Caco-2 (cell line): Measurements from ENCODE around the gene MRPS25. TPM values are rescaled to one million over a fixed set of nuclear protein-coding genes. Genes with fewer than 3 reads are reported as not detected.

Experiments
- BruUV-seq: library from RNA; stranded (reverse); fragments of 400-500 nt; replicated peaks from 2 replicates; lab custom pipeline; 2021; lab: Mats Ljungman, UMichigan
- CTCF ChIA-PET: fragments of 300-600 bp; sonication (Branson Sonifier 250); formaldehyde crosslinking; loops from one replicate; lab custom pipeline; 2022; ENCODE audit warnings: antibody characterized with exemption; lab: Charles Lee
- POLR2A ChIA-PET: fragments of 300-600 bp; sonication (Branson Sonifier 250); formaldehyde crosslinking; loops from one replicate; lab custom pipeline; 2022; ENCODE audit warnings: antibody characterized with exemption; lab: Charles Lee
- DNase-seq, 2 experiments: peaks; one replicate each; pipeline versions ENCODE4 v3.0.0 to v3.0.0-alpha.2; 2020 to 2022
- H3K27me3 ChIP-seq: replicated peaks from 2 replicates; pipeline ENCODE4 v1.6.0; 2011; ENCODE audit warnings: low read length; ENCODE audit not compliant: control insufficient read depth, insufficient read depth
- H3K36me3 ChIP-seq: 2 replicates; pipeline ENCODE4 v1.5.1; 2011; ENCODE audit warnings: low read length; ENCODE audit not compliant: control insufficient read depth, insufficient read depth
- H3K4me1 ChIP-seq: fragments of 250-450 bp; sonication (Bioruptor Pico); 2 replicates; pipeline ENCODE4 v1.5.1; 2020; ENCODE audit warnings: mild to moderate bottlenecking
- H3K4me3 ChIP-seq: 2 replicates; pipeline ENCODE4 v1.5.1; 2011; ENCODE audit warnings: low read depth, mild to moderate bottlenecking, control low read depth, low read length
- H3K9me3 ChIP-seq: fragments of 250-450 bp; sonication (Bioruptor Pico); 2 replicates; pipeline ENCODE4 v1.5.1; 2020; ENCODE audit warnings: mild to moderate bottlenecking, moderate library complexity
- H3K27ac Mint-ChIP-seq: one replicate; pipeline ENCODE4 v1.8.0; 2022; ENCODE audit warnings: mixed read lengths; ENCODE audit not compliant: unreplicated experiment
- H3K27me3 Mint-ChIP-seq: one replicate; pipeline ENCODE4 v1.8.0; 2022; ENCODE audit warnings: mixed read lengths; ENCODE audit not compliant: insufficient read depth, unreplicated experiment
- H3K36me3 Mint-ChIP-seq: one replicate; pipeline ENCODE4 v1.8.0; 2022; ENCODE audit warnings: mild to moderate bottlenecking, mixed read lengths; ENCODE audit not compliant: insufficient read depth, unreplicated experiment
- H3K4me1 Mint-ChIP-seq: one replicate; pipeline ENCODE4 v1.8.0; 2022; ENCODE audit warnings: low read depth, mixed read lengths; ENCODE audit not compliant: unreplicated experiment
- H3K4me3 Mint-ChIP-seq: one replicate; pipeline ENCODE4 v1.8.0; 2022; ENCODE audit warnings: mild to moderate bottlenecking, moderate library complexity, mixed read lengths; ENCODE audit not compliant: unreplicated experiment
- H3K9me3 Mint-ChIP-seq: one replicate; pipeline ENCODE4 v1.8.0; 2022; ENCODE audit warnings: mixed read lengths; ENCODE audit not compliant: unreplicated experiment
- intact Hi-C: fragments of 100-400 bp; cut with micrococcal nuclease; formaldehyde crosslinking; loops from one replicate; pipeline ENCODE4 v1.10.0; 2022; ENCODE audit not compliant: unreplicated experiment
- total RNA-seq: library from RNA; stranded (reverse); gene quantifications from 2 replicates; pipeline ENCODE4 v1.2.3, GENCODE V29; 2022
- TF ChIP-seq, protein P1 (sequence below), 2 experiments: fragments of 200-600 bp in 1 of 2; IDR thresholded peaks; 1 replicate in 1 of 2; 2 replicates in 1 of 2; pipeline versions ENCODE4 v1.5.1 to v1.8.0; 2011 to 2022; ENCODE audit warnings: antibody characterized with exemption in 1 of 2, control low read depth in 1 of 2, inconsistent platforms in 1 of 2, low read depth in 1 of 2, low read length in 1 of 2, mild to moderate bottlenecking in 1 of 2, moderate library complexity in 1 of 2; ENCODE audit not compliant: insufficient read depth in 1 of 2, severe bottlenecking in 1 of 2, unreplicated experiment in 1 of 2

The MRPS25 gene
- total RNA-seq, 1 experiment from 2014 or later: 53.3 TPM

DNA sequence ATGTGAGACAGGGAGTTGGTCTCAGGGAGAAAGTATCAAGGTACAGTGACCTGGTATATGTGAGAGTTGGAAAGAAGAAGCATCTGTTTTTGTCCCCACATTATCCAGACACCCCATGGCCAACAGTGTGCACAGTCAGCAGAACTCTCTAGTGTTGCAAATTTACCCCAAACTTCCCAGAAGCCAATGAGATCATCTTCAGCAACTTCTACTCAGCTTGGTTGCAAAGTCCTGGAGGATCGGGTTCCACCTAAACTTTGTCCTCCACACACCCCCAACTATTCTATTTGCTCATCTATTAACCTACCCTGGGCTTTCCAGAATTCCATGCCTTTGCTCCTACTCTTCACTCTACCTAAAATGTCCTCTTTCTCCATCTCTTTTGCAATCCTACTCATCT lies 18.1 kb upstream of the MRPS25 start:
- no peak for DNase-seq
- CTCF ChIA-PET: no interaction called here
- no peaks in the 10 kb centered on the region for H3K9me3 ChIP-seq
- no TSS peak for BruUV-seq
- Mint-ChIP-seq H3K36me3 (peaks cover 37% of the 10 kb centered on the region), H3K27ac (no peak overlapping the region), H3K9me3 (no peaks in the 10 kb centered on the region), H3K4me3 (no peak overlapping the region), H3K27me3 (no peaks in the 10 kb centered on the region), H3K4me1 (no peaks in the 10 kb centered on the region)
- POLR2A ChIA-PET: no interaction called here
- TF ChIP-seq, protein P1, sequence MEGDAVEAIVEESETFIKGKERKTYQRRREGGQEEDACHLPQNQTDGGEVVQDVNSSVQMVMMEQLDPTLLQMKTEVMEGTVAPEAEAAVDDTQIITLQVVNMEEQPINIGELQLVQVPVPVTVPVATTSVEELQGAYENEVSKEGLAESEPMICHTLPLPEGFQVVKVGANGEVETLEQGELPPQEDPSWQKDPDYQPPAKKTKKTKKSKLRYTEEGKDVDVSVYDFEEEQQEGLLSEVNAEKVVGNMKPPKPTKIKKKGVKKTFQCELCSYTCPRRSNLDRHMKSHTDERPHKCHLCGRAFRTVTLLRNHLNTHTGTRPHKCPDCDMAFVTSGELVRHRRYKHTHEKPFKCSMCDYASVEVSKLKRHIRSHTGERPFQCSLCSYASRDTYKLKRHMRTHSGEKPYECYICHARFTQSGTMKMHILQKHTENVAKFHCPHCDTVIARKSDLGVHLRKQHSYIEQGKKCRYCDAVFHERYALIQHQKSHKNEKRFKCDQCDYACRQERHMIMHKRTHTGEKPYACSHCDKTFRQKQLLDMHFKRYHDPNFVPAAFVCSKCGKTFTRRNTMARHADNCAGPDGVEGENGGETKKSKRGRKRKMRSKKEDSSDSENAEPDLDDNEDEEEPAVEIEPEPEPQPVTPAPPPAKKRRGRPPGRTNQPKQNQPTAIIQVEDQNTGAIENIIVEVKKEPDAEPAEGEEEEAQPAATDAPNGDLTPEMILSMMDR (IDR thresholded peaks at IDR 0.05; ENCODE audit: insufficient read depth in 1 of 2, low read depth in 1 of 2, low read length in 1 of 2, severe bottlenecking in 1 of 2, unreplicated experiment in 1 of 2): no peak
- H3K36me3 ChIP-seq: no peaks in the 10 kb centered on the region; the same call in 1 of the 2 replicates
- H3K27me3 ChIP-seq: no peaks in the 10 kb centered on the region
- intact Hi-C loops: no loop called here
- H3K4me1 ChIP-seq: no peaks in the 10 kb centered on the region
- H3K4me3 ChIP-seq: no peak overlapping the region

- no peak overlapping the region for H3K4me3 Mint-ChIP-seq
- H3K36me3 ChIP-seq: no peaks in the 10 kb centered on the region; the same call in 1 of the 2 replicates
- H3K27me3 ChIP-seq: no peaks in the 10 kb centered on the region
- TF ChIP-seq, protein P1 (IDR thresholded peaks at IDR 0.05; ENCODE audit: insufficient read depth in 1 of 2, low read depth in 1 of 2, low read length in 1 of 2, severe bottlenecking in 1 of 2, unreplicated experiment in 1 of 2): no peak
- BruUV-seq: no TSS peak
- no peaks in the 10 kb centered on the region for H3K9me3 Mint-ChIP-seq
- ChIA-PET CTCF (no interaction called here), POLR2A (no interaction called here)
- DNase-seq: no peak
- no peaks in the 10 kb centered on the region for H3K27me3 Mint-ChIP-seq
- H3K4me3 ChIP-seq: no peak overlapping the region
- no peak overlapping the region for H3K27ac Mint-ChIP-seq
- H3K36me3 Mint-ChIP-seq: peaks cover 37% of the 10 kb centered on the region
- no peaks in the 10 kb centered on the region for H3K9me3 ChIP-seq
- no peaks in the 10 kb centered on the region for H3K4me1 ChIP-seq
- intact Hi-C loops: no loop called here
- H3K4me1 Mint-ChIP-seq: no peaks in the 10 kb centered on the region
Observed at GRCh38 chr3:15081960-15082664, 17.0 kb upstream of the MRPS25 start.

DNA sequence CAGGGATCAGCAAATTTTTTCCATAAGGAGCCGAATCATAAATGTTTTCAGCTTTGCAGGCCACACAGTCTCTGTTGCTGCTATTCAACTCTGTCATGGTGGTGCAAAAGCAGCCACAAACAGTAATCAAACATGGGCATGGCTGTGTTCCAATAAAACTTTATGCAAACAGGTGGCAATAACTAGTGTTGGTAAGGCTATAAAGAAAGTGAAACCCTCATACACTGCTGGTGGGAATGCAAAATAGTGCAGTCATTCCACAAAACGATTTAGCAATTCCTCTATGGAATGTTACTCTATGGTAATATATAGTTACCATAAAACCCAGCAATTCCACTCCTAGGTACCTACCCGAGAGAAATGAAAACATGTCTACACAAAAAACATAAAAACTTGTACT lies 14.0 kb upstream of the MRPS25 start:
- TF ChIP-seq, protein P1 (IDR thresholded peaks at IDR 0.05; ENCODE audit: insufficient read depth in 1 of 2, low read depth in 1 of 2, low read length in 1 of 2, severe bottlenecking in 1 of 2, unreplicated experiment in 1 of 2): no peak
- H3K27me3 Mint-ChIP-seq: no peaks in the 10 kb centered on the region
- H3K4me1 ChIP-seq: no peaks in the 10 kb centered on the region
- no peaks in the 10 kb centered on the region for H3K27me3 ChIP-seq
- DNase-seq: no peak
- no peaks in the 10 kb centered on the region; the same call in none of the 2 replicates for H3K36me3 ChIP-seq
- ChIA-PET CTCF (no interaction called here), POLR2A (no interaction called here)
- intact Hi-C loops: no loop called here
- no TSS peak for BruUV-seq
- peaks cover 34% of the 10 kb centered on the region for H3K36me3 Mint-ChIP-seq
- no peaks in the 10 kb centered on the region for H3K9me3 Mint-ChIP-seq
- H3K4me3 ChIP-seq: no peak overlapping the region
- H3K4me1 Mint-ChIP-seq: no peaks in the 10 kb centered on the region
- no peaks in the 10 kb centered on the region for H3K9me3 ChIP-seq
- no peak overlapping the region for H3K4me3 Mint-ChIP-seq
- H3K27ac Mint-ChIP-seq: no peak overlapping the region
